GM18909 (cell line): ENCODE results near the gene PLS1.
"Not testable (repeated sequence)": the region's sequence is repeated elsewhere in the genome, so short reads cannot be mapped to it uniquely, and the experiment has no call there.

Experiments used
- ATAC-seq: cut with Tn5 transposase; IDR thresholded peaks from one replicate; pipeline ENCODE4 v1.9.1; 2021; ENCODE audit warnings: mild to moderate bottlenecking; ENCODE audit not compliant: unreplicated experiment, poor library complexity

The PLS1 gene

DNA sequence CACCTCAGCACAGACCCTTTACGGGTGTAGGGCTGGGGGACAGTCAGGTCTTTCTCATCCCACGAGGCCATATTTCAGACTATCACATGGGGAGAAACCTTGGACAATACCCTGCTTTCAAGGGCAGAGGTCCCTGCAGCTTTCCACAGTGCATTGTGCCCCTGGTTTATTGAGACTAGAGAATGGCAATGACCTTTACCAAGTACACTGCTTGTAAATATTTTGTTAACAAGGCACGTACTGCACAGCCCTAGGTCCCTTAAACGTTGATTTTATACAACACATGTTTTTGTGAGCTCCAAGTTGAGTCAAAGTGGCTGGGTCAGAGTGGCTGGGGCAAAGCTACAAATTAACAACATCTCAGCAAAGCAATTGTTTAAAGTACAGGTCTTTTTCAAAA is 156.4 kb downstream of the PLS1 start:
- not testable (repeated sequence) for ATAC-seq

DNA sequence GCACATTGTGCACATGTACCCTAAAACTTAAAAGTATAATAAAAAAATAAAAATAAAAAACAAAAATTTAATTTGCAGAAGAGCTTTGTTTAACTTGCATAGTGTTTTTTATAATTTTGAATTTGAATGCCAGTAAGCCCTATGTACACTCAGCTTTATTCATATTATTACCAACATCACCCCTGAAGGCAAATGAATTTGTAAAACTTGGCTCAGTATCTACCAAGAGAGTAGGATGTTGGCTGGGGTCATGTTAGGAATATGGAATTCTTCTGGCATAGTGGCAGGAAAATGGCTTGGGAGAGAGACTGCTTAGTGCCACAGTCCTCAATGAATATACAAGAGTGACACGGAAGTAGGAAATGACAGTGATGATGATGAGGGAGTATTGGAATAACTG is 158.3 kb downstream of the PLS1 start:
- ATAC-seq: no peak
